ENCODE data around the gene SCN4A.

Gene SCN4A

GRCh38 chr17:64001763-64002529, 29.2 kb upstream of the SCN4A start:
- no peak for DNase-seq (ENCODE audit: low read depth)

GRCh38 chr17:64001091-64001579, 28.4 kb upstream of the SCN4A start:
- no peak for DNase-seq (ENCODE audit: low read depth)

- no peak for DNase-seq (ENCODE audit: low read depth)
These were observed 27.2 kb upstream of the SCN4A start for GRCh38 chr17:63999680-64000531.

GRCh38 chr17:63998721-63999679, 26.3 kb upstream of the SCN4A start:
- no peak for DNase-seq (ENCODE audit: low read depth)

GRCh38 chr17:63998050-63998720, 25.5 kb upstream of the SCN4A start, which contains the start of gene PRR29:
Gene PRR29 (plus strand): TSS chr17:63998351. CDS start chr17:63998365, 14 bp downstream.
- DNase-seq (ENCODE audit: low read depth): peak; percentile 63

GRCh38 chr17:63997341-63998048, 24.8 kb upstream of the SCN4A start:
- no peak for DNase-seq (ENCODE audit: low read depth)

GRCh38 chr17:63996430-63997182, 23.9 kb upstream of the SCN4A start:
- DNase-seq (ENCODE audit: low read depth): no peak

GRCh38 chr17:63995626-63996025, 22.9 kb upstream of the SCN4A start:
- DNase-seq (ENCODE audit: low read depth): no peak

GRCh38 chr17:63993368-63993985, 20.8 kb upstream of the SCN4A start:
- no peak for DNase-seq (ENCODE audit: low read depth)

- no peak for DNase-seq (ENCODE audit: low read depth)
These were observed 18.9 kb upstream of the SCN4A start for GRCh38 chr17:63991611-63992010.

GRCh38 chr17:63989622-63990345, 17.1 kb upstream of the SCN4A start:
- no peak for DNase-seq (ENCODE audit: low read depth)

GRCh38 chr17:63988741-63989621, 16.3 kb upstream of the SCN4A start:
- no peak for DNase-seq (ENCODE audit: low read depth)

GRCh38 chr17:63988127-63988478, 15.4 kb upstream of the SCN4A start:
- DNase-seq (ENCODE audit: low read depth): no peak

- no peak for DNase-seq (ENCODE audit: low read depth)
These were observed 14.8 kb upstream of the SCN4A start for GRCh38 chr17:63987221-63988126.

GRCh38 chr17:63986821-63987220, 14.1 kb upstream of the SCN4A start:
- DNase-seq (ENCODE audit: low read depth): no peak

GRCh38 chr17:63985387-63986140, 12.8 kb upstream of the SCN4A start:
- DNase-seq (ENCODE audit: low read depth): no peak
